Measurements from ENCODE around the gene AMIGO3.
"Not testable (repeated sequence)": the region's sequence is repeated elsewhere in the genome, so short reads cannot be mapped to it uniquely, and the experiment has no call there.

The AMIGO3 gene

DNA sequence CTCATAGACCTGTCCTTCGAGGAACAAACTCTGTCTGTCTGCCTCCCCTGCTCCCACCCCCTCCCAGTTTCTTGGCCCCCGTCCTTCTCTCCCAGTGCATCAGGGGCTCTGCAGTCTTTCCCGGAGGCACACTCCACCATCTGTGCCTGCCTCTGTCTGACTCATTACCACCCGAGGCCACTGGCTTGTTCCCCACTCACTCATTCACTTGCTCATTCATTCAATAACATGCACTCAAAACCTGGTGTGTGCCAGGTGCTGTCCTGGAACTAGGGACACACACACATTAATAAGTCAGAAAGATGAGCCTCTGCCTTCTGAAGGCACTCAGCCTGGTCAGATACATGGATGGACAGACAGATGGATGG lies 12.4 kb downstream of the AMIGO3 start:
- DNase-seq, result no peak

DNA sequence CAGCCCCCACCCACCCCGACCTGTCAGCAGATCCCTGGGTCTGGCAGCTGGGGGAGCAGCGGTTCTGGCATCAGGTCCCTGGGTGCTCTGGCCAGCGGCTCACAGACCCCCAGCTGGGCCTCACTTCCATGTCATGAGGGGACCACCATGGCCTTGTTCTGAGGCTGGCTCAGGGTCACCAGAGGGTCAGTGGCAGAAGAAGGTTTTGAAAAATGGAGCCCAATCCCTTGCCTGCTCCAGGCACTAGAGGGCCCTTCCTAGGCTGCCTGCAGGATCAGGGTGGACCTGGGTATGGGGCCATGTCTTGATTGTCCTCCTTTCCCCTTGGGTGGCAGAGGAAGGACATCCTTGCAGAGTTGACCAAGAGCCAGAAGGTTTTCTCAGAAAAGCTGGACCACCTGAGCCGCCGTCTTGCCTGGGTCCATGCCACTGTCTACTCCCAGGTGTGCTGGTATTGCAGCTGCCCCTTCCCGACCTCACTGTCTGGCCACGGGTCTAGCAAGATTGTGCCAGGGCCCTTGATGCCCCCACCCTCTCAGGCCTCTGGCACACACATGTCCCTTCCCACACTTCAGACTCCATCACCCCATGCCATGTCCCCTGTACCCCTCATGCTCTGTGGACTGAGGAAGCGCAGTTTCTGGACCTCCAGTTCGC lies 12.9 kb downstream of the AMIGO3 start:
- no peak for DNase-seq

DNA sequence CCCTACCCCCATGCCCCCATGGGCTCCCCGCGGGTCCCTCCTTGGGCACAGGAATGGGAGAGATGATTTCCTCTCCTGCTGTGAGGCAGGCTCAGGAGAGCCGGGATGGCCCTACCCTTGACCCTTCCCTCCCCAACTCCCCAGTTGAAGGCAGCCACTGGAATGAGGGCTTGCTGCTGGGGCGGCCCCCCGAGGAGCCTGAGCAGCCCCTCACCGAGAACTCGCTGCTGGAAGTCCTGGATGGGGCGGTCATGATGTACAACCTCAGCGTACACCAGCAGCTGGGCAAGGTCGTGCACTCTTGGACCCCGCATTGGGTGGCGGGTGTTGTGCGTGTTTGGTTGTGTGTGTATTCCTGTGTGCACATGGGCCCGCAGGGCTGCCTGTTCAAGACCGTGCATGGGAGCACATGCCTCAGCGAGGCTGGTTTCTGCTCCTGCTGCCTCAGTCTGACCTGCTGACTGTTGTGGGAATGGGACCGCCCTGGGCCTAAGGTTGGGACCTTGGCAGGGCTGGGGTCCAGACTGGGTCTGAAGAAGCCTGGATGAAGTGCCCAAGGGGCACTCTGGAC lies 14.0 kb downstream of the AMIGO3 start:
- DNase-seq, result no peak

DNA sequence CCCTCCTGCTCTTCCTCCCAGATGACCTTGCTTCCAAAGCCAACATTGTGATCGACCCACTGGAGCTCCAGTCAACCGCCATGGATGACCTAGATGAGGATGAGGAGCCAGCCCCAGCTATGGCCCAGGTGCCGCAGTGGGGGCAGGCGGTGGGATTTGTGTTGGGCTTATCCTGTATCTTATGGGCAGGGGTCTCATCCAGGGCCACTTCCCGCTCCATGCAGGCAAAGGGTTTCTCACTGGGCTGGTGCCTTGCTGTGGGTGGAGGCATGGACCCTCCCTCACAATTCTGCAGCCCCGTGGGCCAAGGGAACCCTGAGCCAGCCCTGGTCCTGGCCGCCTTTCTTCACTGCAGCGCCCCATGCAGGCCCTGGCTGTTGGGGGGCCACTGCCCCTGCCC lies 14.9 kb downstream of the AMIGO3 start:
- no peak for DNase-seq

GRCh38 chr3:49703956-49704355 lies 15.5 kb downstream of the AMIGO3 start:
- DNase-seq, result no peak

GRCh38 chr3:49703443-49703927 lies 16.0 kb downstream of the AMIGO3 start:
- peak; percentile 47 for DNase-seq

DNA sequence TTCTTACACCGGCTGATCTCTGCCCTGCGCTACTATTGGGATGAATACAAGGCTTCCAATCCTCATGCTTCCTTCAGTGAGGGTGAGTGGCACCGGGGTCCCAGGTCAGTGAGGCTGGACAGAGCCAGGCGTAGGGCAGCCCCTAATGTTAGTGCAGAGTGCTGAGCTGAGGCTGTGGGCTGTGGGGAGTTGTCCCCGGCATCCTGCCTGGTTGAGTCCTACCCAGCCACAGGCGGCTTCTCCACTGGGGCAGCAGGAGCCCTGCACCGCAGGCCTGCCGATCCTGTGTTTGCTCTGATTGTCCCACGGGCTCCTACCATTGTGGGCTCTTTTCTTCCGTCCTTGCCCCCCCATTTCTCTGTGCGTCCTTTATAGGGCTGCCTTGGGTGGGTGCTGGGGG lies 16.8 kb downstream of the AMIGO3 start:
- DNase-seq, result no peak

DNA sequence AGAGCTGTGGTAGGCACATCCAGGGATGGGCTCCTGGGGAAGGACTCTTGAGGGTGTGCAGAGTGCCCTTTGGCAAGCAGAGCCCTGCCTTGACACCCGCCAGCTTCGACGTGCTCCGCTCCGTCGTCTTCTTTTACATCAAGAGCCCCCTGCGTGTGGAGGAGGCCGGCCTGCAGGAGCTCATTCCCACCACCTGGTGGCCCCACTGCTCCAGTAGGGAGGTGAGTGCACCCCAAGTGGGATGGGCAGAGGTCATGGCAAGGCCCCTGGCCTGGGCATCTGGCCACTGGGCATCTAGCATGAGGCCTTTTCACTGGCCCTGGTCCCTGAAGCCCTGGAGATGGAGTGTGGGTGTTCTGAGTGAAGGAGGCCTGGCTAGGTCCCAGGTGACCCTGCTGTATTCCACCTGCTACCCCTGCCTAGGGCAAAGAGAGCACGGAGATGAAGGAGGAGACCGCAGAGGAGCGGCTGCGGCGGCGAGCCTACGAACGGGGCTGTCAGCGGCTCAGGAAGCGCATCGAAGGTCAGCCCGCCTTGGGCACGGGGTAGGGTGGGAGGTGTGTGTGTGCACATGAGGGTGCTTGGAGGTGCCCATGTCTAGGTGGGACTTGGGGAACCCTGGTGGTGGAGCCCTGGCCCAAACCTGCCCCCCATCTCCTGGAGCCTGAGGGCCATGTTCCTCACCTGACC lies 18.0 kb downstream of the AMIGO3 start:
- DNase-seq, result no peak

- no peak for DNase-seq
Measured at GRCh38 chr3:49700453-49701128, 18.9 kb downstream of the AMIGO3 start.

- no peak for DNase-seq
Measured at GRCh38 chr3:49700014-49700413, 19.5 kb downstream of the AMIGO3 start.

DNA sequence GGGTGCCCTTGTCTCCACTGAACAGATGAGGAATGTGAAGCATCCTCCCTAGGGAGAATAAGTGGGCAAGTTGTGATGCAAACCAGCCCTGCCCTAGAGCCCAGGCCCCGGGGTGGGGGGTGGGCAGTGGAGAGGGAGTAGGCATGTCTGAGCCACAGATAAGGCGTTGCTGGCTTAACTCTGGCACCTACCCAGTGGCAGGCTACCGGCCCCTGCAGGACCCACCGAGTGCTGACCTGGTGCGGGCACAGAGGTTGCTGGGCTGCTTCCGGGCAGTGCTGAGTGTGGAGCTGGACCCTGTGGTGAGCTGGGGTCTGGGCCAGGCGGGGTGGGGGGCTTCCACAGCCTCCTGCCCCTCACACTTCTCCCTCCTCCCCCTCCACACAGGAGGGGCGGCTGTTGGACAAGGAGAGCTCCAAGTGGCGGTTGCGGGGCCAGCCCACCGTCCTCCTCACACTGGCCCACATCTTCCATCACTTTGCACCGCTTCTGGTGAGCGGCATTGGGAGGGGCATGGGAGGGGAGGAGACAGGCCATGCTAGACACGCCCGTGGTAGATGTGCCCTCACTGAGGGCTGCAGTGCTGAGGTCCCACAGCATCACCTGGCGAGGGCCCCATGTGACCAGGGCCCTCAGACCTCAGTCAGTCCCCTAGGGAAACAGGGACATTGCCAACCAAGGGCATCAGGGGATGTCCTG lies 20.1 kb downstream of the AMIGO3 start:
- no peak for DNase-seq

GRCh38 chr3:49695350-49696015 lies 24.0 kb downstream of the AMIGO3 start:
- DNase-seq, result not testable (repeated sequence)

- not testable (repeated sequence) for DNase-seq
Measured at GRCh38 chr3:49694409-49695070, 24.9 kb downstream of the AMIGO3 start.

GRCh38 chr3:49691481-49691880 lies 28.0 kb downstream of the AMIGO3 start:
- DNase-seq, result not testable (repeated sequence)

DNA sequence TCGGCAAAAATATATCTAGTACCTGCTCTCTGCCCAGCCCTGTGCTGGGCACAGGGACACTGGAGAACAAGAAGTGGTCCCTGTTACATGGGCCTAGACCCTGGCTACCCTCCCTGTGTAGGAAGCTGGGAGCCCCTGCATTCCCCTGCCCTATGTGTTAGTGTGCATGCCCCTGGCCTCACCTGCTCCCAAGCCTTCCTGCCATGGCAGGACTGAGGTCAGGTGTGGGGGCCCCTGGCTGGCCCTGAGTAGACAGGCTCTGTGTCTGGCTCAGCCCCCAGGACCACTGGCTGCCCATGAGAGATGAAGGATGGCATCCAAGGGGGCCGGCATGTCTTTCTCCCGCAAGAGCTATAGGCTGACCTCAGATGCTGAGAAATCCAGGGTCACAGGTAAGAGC lies 28.6 kb downstream of the AMIGO3 start:
- DNase-seq, result not testable (repeated sequence)

DNA sequence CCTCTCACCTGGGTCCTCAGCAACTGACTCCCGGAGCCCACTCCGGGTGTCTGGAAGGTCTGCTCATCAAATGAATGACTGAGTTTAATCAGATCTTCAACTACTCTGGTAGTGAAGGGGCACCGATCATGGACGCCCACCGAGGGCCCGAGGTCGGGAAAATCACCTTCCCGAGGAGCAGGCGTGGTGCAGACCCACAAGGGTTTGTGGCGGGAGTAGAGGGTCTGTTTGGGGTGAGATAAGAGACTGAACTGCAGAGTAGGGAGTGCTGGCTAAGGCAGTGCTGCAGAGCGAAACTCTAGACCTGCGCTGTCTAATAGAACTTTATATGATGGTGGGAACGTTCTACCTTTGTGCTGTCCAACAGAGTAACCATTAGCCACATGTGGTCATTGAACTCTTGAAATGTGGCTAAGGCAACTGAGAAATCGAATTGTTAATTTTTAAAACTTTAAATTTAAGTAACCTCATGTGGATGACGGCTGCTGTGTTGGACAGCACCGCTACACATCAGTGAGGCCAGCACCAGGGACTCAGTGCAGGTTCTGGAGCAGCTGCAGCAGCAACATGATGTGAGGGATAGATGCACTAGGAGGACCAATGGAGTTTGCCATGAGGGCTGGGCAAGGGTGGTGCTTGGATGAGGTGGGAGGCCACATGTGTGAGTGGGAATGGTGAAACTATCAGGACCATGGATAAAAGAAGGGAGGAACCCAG lies 29.4 kb downstream of the AMIGO3 start:
- DNase-seq, result not testable (repeated sequence)

DNA sequence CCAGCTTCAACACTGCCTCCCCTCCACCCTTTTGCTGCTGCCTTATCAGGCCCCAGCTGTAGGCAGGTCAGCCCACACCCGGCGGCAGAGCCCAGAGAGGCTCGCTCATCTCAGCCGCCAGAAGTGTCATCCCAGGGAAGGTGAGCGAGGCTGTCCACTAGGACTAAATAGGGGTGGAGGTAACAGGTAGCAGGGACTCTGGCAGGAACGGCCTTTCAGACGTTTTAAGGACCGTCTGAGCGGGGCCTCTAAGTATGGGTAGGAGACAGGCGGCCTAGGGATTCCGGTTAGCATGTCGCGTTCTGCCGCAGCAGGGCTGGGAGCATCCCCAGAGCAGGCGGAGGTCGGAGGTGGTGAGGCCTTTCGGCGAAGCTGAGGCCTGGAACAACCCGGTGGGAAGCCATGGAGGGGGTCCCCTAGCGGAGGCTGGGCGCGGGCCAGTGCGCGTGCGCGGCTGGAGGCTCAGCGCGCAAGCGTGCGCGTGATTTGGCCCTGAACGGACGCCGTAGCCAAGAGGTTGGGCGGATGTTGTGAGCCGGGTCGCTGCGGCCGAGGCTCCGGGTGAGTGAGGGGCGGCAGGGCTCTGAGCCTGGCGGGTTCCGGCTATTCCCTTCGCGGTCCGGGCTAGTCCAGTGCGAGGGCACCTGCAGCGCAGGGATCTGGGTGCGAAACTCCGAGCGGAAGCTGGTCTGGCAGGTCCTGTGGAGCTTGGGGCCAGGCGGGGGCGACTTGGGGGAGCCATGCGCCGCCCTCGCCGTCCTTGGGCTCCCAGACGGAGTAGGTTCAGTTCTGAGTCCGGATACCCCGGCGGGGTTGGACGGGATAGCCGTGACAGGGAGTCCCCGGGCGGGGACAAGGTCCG lies 30.2 kb downstream of the AMIGO3 start, which contains the start of the genes MST1 and RNF123:
Gene MST1, minus strand, starts transcription at position 429 of the 862 bp plus-strand sequence. CDS start 783 bp downstream, outside the sequence.
Gene RNF123, plus strand, starts transcription at position 512 of the 862 bp plus-strand sequence. CDS start 1,609 bp downstream, outside the sequence.
- DNase-seq, result peak; percentile 86

DNA sequence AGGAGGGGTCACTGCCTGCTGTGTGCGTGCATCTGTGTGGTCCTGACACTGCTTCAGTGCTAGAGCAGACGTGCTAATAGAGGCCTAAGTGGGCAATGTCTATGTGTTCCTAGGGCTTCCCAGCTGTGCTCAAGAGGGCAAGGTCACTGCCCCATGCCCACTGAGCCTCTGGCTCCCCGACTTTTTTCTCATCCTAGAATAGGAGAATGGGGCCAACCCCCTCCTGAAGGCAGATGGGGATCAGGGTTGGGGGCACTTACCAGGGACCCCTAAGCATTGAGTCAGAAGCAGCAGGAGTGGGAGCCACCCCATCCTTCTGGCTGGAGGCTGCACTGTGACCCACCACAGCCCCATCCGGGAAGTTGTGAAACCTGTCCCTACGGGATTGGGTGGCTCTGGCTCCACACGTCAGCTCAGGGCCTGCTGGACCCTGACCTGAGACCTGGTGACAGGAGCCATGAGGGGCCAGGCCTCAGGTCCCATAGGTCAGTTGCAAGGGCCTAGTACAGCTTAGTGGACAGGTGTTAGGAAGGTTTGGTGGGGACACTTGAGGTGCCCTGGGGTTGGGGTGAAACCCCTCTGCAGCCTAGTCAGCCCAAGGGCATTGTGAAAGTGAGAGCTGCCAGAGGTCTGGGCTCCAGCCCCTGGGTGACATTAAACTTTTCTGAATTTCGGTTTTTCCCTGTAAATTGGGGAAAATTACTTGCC lies 31.0 kb downstream of the AMIGO3 start:
- not testable (repeated sequence) for DNase-seq

DNA sequence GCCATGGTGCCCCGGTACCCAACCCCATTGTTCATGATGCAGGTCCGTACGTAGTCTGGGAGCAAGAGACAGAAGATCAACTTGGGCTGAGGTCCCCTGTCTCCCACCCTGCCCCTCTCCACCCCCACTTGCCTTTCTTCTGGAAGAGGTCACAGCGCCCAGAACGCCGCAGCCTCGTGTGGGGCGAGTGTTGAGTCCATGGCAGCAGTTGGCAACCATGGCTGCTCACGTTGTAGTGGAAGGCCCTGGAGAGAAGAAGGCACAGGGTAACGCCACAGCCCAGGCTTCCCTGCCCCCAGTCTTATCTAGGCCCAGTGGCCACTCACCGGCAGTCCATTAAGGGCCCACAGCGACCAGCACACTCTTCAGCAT lies 32.1 kb downstream of the AMIGO3 start:
- DNase-seq, result not testable (repeated sequence)
